ENCODE measurements around the gene BID. TPM values are rescaled to one million over a fixed set of nuclear protein-coding genes. Genes with fewer than 3 reads are reported as not detected.

Gene BID
- total and polyA plus RNA-seq, 2 of the 8 experiments (the other 6 are each of a cell fraction or from before 2014, with no cell fraction given): 39.3 to 114 TPM

DNA sequence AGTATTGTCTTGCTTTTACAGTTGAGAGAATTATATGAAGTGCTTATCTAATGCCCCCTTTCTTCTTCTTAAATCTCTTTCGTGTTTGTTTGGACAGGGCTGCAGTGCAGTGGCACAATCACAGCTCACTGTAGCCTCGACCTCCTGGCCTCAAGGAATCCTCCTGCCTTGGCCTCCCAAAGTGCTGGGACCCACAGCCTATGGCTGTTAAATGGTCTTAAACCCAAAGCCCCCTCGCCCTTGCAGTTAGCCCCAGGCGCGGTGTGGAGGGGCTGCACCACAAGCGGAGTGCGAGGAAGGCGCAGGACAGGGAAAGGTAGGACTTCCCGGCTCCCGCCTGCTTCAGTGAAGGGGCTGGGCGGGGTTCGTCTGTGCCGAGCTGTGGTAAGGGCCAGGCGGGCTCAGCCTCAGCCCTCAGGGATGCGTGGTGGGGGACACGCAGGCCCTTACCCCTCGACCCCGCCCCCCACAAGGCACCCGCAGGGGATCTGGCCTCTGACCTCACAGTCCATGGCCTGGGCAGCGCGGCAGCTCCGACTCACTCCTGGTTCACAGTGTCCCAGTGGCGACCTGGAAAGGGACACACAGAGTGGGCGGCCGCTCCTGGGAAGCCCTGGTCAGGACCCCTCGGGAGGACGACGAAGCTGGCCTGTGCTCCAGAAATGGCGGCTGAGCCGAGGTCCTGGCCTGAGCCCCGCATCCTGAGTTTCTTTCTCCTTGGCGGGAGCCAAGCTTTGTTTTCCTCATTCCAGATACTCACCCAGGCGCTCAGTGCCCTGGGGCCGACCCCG is 24.5 kb downstream of the BID start:
- FAIRE-seq: no peak
- Histone ChIP-seq H3K18ac (ENCODE audit: extremely low read depth, low read length) (no peak overlapping the region), H3K36me3 (ENCODE audit: control insufficient read depth in 2 of 4, insufficient read depth in 4 of 4, low read length in 3 of 4) (no peaks in the 10 kb centered on the region), H2AK5ac (ENCODE audit: low read depth, low read length) (no peak overlapping the region), H2BK5ac (ENCODE audit: low read depth, low read length) (no peak overlapping the region), H3K4me1 (replicated peaks in 1 of 4; ENCODE audit: control insufficient read depth in 3 of 4, insufficient read depth in 4 of 4, low read length in 3 of 4) (no peaks in the 10 kb centered on the region; a peak in 2 of 7 replicates), H3K23me2 (ENCODE audit: low read depth, low read length) (peaks cover 2% of the 10 kb centered on the region; the same call in 1 of the 2 replicates), H3K14ac (ENCODE audit: insufficient read length) (no peak overlapping the region), H2BK20ac (ENCODE audit: low read length) (no peak overlapping the region), H2BK15ac (ENCODE audit: low read length) (no peak overlapping the region), H4K91ac (replicated peaks; ENCODE audit: insufficient read length, low read length) (no peak overlapping the region), H3K27ac (ENCODE audit: low read depth, low read length) (no peak overlapping the region), H3K79me2 (ENCODE audit: control insufficient read depth in 1 of 2, insufficient read depth in 2 of 2, low read length in 2 of 2) (peaks cover 0 to 3% of the 10 kb centered on the region in 2 experiments; a peak in 2 of 4 replicates), H3K4me3 (ENCODE audit: extremely low read depth in 1 of 4, insufficient read depth in 2 of 4, low read depth in 3 of 4, low read length in 4 of 4) (no peak overlapping the region), H4K8ac (ENCODE audit: extremely low read depth, insufficient read depth, low read length) (no peak overlapping the region; the same call in 1 of the 2 replicates), H3K79me1 (ENCODE audit: low read depth, low read length) (peaks cover 8% of the 10 kb centered on the region; the same call in 1 of the 2 replicates), H3K9ac (replicated peaks in 1 of 4; ENCODE audit: extremely low read depth in 1 of 4, low read depth in 3 of 4, low read length in 3 of 4) (no peak overlapping the region), H4K20me1 (replicated peaks in 1 of 2; ENCODE audit: control insufficient read depth in 1 of 2, insufficient read depth in 2 of 2, low read length in 2 of 2) (peaks cover 0 to 3% of the 10 kb centered on the region in 2 experiments), H2BK120ac (replicated peaks; ENCODE audit: low read depth, low read length) (no peak overlapping the region), H2AFZ (ENCODE audit: low read length) (no peak overlapping the region), H3K56ac (replicated peaks; ENCODE audit: insufficient read length, low read depth, low read length) (no peak overlapping the region), H3K4ac (replicated peaks; ENCODE audit: insufficient read length, low read depth, low read length) (no peak overlapping the region), H3K23ac (ENCODE audit: insufficient read length) (no peak overlapping the region), H2BK12ac (ENCODE audit: low read depth, low read length) (0 out of 2 replicates have a peak overlapping the region, but pooled peaks have one; percentile 9), H3K27me3 (replicated peaks in 1 of 4; ENCODE audit: control insufficient read depth in 3 of 4, extremely low read depth in 1 of 4, insufficient read depth in 3 of 4, low read length in 3 of 4) (no peaks in the 10 kb centered on the region), H3K4me2 (ENCODE audit: insufficient read depth in 1 of 2, low read depth in 2 of 2, low read length in 2 of 2) (no peak overlapping the region), H3K9me3 (ENCODE audit: insufficient read depth in 2 of 2, low read depth in 1 of 2, low read length in 1 of 2) (no peaks in the 10 kb centered on the region), H4K5ac (ENCODE audit: insufficient read length, low read depth, low read length) (no peak overlapping the region)
- POLR2A ChIA-PET (ENCODE audit: partially characterized antibody): interaction anchor here (0.6 kb wide), 1 partner anchor 109 kb away, joined by 3 read pairs; no protein-coding TSS in a partner anchor
- 93% methylated on average over 31 of the region's 35 CpGs; no CpG with 5 or more reads in 1 of the 2 experiments for WGBS, 2 experiments (ENCODE audit: extremely low coverage in 1 of 2, insufficient coverage in 1 of 2, insufficient read length in 1 of 2, insufficient replicate concordance in 2 of 2, low coverage in 1 of 2, low lambda C conversion rate in 2 of 2, missing lambda C conversion rate in 1 of 2)
- CTCF ChIA-PET (ENCODE audit: partially characterized antibody): interaction anchor here (0.7 to 8.4 kb wide), 9 partner anchors 7 to 135 kb away, joined by 3 to 93 read pairs (median 5); no protein-coding TSS in a partner anchor
- DNase-seq (ENCODE audit: low read depth in 1 of 2, low spot score in 2 of 2): no peak
- TF ChIP-seq CREB1 (IDR thresholded peaks at IDR 0.05) (no peak), SRF (IDR thresholded peaks at IDR 0.05; ENCODE audit: low read depth, low read length) (no peak), POLR2A (IDR thresholded peaks at IDR 0.05; ENCODE audit: control extremely low read depth in 1 of 2, low read depth in 2 of 2, low read length in 2 of 2) (no peak), KDM4A (IDR thresholded peaks at IDR 0.05; ENCODE audit: low read depth, low read length, severe bottlenecking) (no peak), HDAC2 (IDR thresholded peaks at IDR 0.05; ENCODE audit: borderline replicate concordance in 1 of 2, low read depth in 2 of 2, low read length in 2 of 2) (no peak), SIX5 (IDR thresholded peaks at IDR 0.05; ENCODE audit: low read depth, low read length) (no peak), SP2 (IDR thresholded peaks at IDR 0.05; ENCODE audit: low read length) (no peak), ZNF274 (IDR thresholded peaks at IDR 0.05; ENCODE audit: borderline replicate concordance, extremely low read depth, low read length) (no peak)
- TF ChIP-seq, protein P1, sequence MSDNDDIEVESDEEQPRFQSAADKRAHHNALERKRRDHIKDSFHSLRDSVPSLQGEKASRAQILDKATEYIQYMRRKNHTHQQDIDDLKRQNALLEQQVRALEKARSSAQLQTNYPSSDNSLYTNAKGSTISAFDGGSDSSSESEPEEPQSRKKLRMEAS (IDR thresholded peaks at IDR 0.05): no peak
- TF ChIP-seq, protein P2, sequence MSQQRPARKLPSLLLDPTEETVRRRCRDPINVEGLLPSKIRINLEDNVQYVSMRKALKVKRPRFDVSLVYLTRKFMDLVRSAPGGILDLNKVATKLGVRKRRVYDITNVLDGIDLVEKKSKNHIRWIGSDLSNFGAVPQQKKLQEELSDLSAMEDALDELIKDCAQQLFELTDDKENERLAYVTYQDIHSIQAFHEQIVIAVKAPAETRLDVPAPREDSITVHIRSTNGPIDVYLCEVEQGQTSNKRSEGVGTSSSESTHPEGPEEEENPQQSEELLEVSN (IDR thresholded peaks at IDR 0.05): no peak
- TF ChIP-seq, protein P3, sequence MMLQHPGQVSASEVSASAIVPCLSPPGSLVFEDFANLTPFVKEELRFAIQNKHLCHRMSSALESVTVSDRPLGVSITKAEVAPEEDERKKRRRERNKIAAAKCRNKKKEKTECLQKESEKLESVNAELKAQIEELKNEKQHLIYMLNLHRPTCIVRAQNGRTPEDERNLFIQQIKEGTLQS (IDR thresholded peaks at IDR 0.05; ENCODE audit: insufficient read depth, low read depth, low read length): no peak
